ENCODE data around the gene MAML2.

Gene MAML2

GRCh38 chr11:96318399-96318798 is 24.6 kb downstream of the MAML2 start:
- no peak for DNase-seq (ENCODE audit: low read depth in 2 of 2)

DNA sequence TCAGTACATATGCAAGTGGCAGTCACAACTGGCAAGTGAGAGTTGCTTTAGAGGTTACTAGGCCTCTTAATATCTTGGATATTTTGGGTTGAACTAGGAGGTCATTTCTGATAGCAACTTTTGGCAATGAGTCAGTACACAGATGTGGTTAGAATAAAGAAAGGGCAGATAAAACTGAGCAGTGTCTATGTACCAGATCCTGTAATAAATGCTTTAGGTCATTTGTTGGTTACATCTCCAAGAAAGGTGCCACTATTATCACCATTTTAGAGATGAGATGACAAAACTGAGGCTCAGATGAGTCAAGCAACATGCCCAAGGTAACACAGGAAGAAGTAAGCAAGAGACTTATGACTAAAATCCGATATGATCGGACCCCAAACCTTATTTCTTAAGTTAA is 25.0 kb downstream of the MAML2 start:
- DNase-seq (ENCODE audit: low read depth in 2 of 2) = no peak

GRCh38 chr11:96317571-96317970 is 25.4 kb downstream of the MAML2 start:
- no peak for DNase-seq (ENCODE audit: low read depth in 2 of 2)

DNA sequence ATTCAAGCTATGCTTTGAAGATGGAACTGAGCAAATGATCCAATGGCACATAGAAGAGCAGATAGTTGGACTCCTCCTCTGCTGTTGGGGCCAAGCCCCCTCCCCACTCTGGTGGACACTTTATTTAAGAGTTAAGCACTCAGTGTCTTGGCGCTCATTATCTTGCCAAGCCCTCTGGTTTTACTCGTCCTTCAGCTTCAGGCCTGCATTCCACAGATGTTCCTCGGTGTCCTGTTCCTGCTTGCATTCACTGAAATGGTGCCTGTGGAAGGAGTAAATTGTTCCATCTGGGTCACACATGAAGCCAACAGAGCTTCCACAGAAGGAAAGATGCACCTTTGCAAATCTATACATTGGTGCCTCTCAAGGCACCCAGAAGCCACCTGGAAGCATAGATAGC is 26.1 kb downstream of the MAML2 start:
- DNase-seq (ENCODE audit: low read depth in 2 of 2) = no peak

- DNase-seq (ENCODE audit: low read depth in 2 of 2) = no peak
These were observed 27.5 kb downstream of the MAML2 start for GRCh38 chr11:96315476-96315875.

DNA sequence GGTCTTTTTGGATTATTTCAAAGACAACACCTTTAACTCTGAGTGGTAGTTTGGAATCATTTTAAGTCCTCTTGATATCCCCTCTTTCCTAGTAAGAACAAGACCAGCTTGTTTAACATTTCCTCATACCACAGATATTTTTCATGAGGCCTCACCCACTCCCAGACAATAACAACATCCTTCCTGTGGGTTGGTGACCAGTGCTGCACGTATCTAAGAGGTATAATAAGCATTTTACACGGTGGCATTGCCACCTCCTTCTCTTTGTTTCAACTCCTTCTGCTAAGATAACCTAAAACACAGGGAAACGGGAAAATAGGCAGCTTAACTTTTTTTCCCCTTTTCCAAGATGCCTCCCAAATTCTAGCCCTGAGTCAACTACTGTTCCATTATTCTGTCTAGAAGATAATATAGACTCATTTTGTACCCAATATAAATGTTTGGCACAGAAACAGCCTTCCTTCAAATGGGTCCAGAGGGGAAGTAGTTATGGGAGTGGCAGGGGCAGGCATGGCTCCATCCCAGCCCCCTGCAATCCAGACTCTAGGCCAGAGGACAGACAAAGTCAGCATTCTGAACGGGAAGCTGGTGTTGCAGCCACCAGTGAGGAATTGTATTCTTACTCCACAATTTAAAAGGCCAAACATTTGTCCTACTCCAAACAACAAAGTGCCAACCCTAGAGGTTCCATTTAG is 28.5 kb downstream of the MAML2 start:
- DNase-seq (ENCODE audit: low read depth in 2 of 2) = no peak

GRCh38 chr11:96313163-96313562 is 29.8 kb downstream of the MAML2 start:
- DNase-seq (ENCODE audit: low read depth in 2 of 2) = no peak

DNA sequence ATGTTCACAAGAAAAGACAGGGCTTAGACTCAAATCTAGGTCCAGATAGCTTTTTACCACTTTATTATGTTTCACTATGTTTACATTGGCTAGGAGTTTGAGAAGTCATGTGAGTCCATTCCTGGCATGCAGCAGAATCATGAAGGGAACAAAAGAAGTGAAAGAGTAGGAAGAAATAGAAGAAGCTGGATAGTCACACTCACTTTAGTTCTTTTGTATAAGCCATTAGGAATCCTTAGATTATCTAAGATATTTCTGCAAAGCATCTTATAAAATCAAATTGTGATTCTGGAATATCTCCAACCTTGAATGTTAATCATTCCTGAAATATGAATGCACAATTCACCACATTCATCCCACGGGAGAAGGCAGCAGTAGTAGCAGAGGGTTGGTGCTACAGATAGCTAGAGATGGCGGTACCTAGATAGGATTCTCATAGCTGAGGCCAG is 31.9 kb downstream of the MAML2 start:
- peak; percentile 80 to 83 for DNase-seq (ENCODE audit: low read depth in 2 of 2)

GRCh38 chr11:96310236-96310635 is 32.8 kb downstream of the MAML2 start:
- DNase-seq (ENCODE audit: low read depth in 2 of 2) = no peak

DNA sequence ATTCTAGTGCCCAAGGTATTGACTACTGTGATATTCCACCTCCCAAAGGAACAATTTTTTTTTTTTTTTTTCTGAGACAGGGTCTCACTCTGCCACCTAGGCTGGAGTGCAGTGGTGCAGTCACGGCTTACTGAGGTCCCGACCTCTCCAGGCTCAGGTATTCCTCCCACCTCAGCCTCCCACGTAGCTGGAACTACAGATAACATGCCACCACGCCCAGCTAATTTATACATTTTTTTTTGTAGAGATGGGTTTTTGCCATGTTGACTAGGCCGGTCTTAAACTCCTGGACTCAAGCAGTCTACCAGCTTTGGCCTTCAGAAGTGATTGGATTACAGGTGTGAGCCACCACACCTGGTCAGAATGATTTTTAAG is 33.4 kb downstream of the MAML2 start:
- DNase-seq (ENCODE audit: low read depth in 2 of 2) = no peak

DNA sequence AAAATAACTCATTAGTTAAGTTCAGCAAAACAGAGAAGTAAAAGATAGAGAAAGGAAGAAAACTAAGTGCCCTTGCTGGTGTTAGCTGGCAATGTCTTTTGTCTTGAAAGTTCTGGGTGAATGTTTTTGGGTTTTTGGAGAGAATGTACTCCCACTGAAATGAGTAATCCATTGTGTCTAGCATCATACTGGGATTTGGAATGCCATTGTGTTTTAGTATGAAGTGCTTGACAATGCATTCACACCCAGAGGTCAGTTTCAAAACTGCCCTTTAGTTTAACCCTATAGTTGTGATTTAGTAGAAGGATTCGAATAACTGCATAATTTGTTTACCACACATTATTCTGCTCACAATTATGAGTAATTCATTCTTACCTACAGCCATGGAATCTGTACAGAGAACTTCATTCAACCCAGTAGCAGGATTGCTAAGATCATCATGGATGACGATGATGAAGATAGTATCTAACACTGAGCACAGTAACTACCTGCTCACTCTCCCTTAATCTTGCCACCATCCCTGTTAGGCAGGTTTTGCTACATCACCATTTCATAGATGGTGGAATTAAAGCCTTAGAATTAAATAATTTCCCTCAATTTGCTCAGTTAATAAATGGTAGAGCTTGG is 33.9 kb downstream of the MAML2 start:
- DNase-seq (ENCODE audit: low read depth in 2 of 2) = no peak

DNA sequence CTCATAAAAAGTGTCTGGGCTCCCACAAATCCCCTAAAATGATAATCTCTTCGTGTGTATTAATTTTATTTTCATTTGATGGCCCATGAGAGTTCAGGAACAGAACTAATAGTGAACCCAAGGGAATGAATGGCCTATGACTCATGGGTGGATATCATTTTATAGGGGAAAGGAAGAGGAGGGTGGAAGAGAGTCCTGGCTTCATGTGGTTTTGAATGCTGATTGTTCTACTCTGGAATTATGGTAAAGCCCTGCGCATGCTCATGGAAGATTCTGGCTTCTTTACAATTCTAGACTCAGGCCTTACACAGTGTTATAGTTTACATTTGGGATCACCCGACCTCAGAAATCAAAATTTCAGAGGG is 35.2 kb downstream of the MAML2 start:
- peak; percentile 86 to 89 for DNase-seq (ENCODE audit: low read depth in 2 of 2)

DNA sequence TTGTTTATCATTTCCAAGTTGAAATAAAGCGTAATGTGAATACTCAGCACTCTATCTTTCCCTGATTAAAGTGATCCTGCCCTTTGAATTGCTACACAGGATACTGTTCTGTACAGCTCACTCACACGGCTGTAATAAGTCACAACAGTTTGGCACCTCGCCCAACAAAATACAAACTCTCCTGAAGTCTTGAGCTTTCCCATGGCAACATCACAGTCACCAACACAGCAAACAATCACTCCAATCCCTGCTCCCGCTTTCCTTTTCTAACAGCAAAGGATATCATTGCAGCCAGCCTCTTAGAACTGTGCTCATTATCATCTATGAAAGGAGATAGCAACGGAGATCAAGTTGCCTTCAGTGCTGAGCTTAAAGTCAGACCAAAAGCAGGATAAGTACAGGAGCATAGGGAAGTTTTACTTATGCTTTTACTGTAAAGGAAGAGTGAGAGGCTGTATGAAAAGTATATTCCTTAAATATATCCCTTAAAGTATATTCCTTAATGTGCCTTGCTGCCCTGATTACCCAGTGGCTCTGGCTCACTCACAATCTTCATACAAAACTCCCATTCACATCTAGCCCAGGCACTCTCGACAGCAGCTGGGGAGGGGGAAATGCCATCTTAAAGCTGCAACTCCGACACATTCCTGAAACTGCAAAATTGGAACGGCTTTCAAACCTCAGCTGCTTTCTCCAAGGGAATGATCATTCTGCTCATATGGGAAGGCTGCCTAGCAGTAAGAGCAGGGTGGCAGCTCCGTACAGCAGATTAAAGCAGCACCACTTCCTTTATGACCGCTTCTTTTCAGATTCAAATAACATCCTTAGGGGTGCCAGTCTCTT is 35.8 kb downstream of the MAML2 start:
- peak; percentile 95 for DNase-seq (ENCODE audit: low read depth in 2 of 2)

GRCh38 chr11:96306600-96306932 is 36.4 kb downstream of the MAML2 start:
- DNase-seq (ENCODE audit: low read depth in 2 of 2) = no peak

- DNase-seq (ENCODE audit: low read depth in 2 of 2) = no peak
These were observed 36.9 kb downstream of the MAML2 start for GRCh38 chr11:96306071-96306470.

GRCh38 chr11:96303980-96304379 is 39.0 kb downstream of the MAML2 start:
- no peak for DNase-seq (ENCODE audit: low read depth in 2 of 2)

DNA sequence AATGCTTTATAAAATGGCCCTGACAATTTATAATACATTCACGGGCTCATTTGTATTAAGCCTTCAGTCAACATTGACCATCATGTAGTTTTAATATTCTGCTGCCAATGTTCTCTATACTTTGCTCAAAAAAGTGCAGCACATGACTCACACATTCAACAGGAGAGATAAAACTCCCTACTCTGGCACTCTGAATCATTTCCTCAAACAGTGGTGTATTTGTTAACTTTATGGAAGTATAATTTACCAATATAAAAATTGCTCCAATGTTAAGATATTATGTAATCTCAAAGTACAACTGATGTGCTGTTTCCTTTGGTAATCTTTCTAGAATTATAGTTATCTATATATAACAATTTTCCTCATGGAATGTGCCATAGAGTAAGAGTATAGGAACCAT is 39.9 kb downstream of the MAML2 start:
- no peak for DNase-seq (ENCODE audit: low read depth in 2 of 2)

- DNase-seq (ENCODE audit: low read depth in 2 of 2) = no peak
These were observed 41.2 kb downstream of the MAML2 start for GRCh38 chr11:96301818-96302217.

DNA sequence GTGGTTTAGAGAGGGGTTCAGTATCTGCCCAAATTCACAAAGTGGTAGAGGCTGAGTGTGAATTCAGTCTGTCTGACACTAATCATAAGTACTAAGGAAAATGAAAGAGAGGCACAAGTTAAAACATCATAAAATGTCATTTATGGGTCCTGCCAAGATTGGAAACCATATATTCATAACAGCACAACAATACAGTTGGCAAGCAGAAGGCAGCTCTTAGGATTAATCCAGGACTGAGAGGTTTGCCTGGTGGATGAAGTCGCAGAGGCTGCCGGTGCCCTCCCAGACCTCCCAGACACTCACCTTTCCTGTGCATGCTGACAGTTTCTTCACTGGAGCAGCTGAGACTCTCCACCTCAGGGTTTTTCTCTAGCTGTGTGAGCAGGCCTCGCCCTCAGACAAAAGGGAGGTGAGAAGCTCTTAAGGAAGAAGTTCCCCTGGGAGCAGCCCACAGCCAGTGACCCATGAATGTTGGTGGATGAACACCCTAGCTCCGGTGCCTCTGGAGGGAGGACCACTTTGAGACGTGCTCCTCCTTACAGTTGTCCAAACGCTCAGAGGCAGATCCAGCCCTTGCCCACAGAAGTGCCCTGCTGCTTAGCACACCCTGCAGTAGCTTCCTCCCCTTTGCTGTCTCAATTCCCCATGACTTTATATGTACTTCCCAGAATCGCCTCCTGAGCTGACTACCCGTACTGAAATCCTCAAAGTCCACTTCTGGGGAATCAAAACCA is 43.7 kb downstream of the MAML2 start:
- DNase-seq (ENCODE audit: low read depth in 2 of 2) = no peak

DNA sequence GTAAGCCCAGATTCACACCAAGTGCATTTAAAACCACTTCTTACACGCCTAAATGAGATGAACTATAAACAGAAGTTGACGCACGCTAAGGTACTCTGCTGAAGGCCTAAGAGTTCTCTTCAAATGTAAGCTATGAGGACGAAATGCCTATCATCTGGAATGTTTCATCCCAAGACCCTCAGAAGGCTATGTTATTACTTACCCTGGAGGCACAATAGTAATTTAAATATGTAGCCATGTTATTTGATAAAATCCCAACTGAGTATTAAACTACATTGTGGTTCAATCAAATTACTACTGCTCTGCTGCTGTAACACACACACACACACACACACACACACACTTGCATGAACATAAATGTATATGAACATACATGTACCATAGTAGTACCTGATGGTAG is 47.6 kb downstream of the MAML2 start:
- no peak for DNase-seq (ENCODE audit: low read depth in 2 of 2)

DNA sequence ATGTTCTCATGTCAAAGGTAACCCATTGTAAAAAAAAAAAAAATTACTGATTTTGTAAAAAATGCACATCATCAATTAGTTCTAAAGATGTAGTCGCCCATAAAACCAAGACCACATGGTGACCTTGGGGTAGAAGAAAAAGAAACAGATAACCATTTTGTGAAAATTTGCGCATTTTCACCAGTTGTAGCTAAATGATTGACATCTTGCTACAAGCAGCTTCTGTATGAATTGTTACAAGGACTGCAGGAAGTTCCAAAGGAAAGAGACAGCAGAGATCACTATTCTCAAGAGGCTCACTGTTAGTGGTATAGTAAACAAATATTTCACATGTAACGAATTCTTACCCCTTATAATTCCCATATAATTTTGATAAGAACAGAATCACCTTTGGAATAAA is 48.7 kb downstream of the MAML2 start:
- no peak for DNase-seq (ENCODE audit: low read depth in 2 of 2)

DNA sequence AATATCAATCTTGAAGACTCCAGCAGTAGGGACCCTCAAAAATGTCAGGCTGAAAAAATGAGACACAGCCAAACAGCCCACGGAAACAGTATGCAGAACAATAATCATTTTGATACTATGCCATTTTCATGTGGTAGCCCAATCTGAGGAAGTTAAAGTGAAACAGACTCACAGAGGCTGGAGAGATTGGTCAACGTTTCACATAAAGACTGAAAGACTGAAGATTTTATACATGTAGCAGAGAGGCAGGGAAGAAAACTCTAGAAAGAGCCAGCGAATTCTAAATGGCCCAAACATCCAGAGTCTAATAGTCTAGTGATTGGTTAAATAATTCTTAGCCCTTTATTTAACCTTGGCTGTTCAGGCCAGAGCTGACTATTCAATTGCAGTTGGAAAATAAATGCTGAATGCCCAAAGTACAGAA is 49.4 kb downstream of the MAML2 start:
- DNase-seq (ENCODE audit: low read depth in 2 of 2) = no peak
